Measurements from ENCODE around the gene GLRA2.

GLRA2 gene

DNA sequence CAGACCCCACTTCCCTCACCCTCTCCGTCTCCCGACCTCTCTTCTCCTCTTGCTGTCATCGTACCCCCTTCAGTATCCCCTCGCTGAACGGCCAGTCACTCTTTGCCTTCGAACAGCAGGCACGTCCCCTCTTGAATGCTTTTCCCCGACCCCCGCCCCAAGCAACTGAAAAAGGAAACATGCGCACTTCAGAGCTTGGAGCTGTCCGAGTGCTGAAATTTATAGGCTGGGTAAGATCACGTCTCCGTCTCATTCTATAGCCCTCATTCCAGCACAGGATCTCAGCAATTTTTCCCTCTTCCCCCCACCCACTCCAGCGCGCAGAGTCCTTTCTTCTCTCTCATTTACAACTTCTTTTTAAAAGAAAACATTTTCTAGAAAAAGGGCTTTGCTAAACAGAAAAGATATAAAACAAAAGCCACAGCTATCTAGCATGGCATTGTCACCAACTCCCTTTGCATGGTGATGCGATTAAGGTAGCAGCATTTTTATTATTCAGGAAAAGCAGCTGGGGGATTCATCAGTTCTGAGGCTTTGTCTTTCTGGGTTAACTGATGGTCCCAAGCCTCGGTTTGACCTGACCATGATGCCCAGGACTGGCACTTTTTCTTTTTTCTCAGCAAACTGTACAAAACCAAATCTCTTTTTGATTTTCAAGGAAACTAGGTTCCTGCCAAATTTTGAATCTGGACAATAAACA lies at the start of gene GLRA2:
Gene GLRA2 (plus strand): TSS at position 247 of the 700 bp plus-strand sequence. CDS start 522 bp downstream, outside the sequence.
- DNase-seq, result peak; percentile 19

- DNase-seq, result no peak
Measured at GRCh38 chrX:14489437-14489836, 39.9 kb upstream of the GLRA2 start.

GRCh38 chrX:14491689-14492088 lies 37.6 kb upstream of the GLRA2 start:
- DNase-seq, result no peak

GRCh38 chrX:14496674-14497073 lies 32.7 kb upstream of the GLRA2 start:
- no peak for DNase-seq

- peak; percentile 13 for DNase-seq
Measured at GRCh38 chrX:14497184-14497666, 32.1 kb upstream of the GLRA2 start.

- no peak for DNase-seq
Measured at GRCh38 chrX:14501327-14501726, 28.0 kb upstream of the GLRA2 start.

GRCh38 chrX:14504960-14505538 lies 24.3 kb upstream of the GLRA2 start:
- no peak for DNase-seq

- DNase-seq, result no peak
Measured at GRCh38 chrX:14505648-14506047, 23.7 kb upstream of the GLRA2 start.

DNA sequence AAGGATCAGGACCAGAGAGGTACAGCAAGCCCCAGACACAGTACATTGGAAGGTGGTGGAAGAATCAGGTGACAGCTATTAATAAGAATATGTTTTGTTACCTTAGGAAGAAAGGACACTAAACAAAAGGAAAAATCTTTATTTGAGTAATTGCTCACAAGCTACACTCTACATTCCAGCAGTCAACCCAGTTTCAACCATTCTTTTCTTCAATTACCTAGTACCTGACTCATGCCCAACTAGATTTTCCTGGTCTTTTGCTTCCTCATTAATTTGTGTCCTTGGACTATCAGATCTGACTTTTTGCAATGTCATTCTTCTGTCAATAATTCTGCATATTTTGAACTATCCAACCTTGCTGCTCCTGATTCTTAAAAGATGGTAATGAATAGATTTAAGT lies 22.5 kb upstream of the GLRA2 start:
- DNase-seq, result no peak

GRCh38 chrX:14508025-14508690 lies 21.2 kb upstream of the GLRA2 start:
- DNase-seq, result no peak

DNA sequence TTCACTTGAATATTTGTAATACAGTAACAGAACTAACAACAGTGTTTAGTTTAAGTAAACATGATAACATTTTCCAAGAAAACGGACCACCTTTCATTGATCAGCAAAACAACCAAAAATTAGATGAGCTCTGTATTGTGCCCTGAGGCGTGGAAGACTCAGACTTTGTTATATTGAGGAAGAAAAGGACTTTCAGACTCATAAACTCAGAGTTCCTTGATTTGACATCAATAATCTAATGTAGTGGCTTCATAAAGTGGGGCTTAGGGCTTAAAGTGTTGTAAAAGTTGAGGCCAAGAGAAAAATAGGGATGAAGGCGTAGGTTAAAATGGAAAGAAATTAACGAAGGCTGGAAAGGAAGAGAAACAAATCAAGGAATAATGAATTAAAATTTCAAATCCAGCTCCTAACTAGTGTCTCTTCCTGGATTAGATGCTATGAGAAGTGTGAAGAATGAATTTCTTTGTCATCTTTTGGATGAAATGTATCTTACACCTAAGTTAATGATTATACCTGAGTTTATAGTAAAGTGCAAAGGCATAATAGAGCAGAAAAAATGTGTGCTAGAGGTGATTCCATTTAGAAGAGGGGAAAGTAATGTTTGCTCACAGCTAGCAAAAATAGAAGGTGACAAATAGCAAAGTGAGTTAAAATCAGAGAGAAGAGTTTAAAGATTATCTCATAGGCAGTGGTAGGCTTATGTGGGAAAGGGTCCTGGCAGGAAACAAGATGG lies 19.8 kb upstream of the GLRA2 start:
- no peak for DNase-seq

GRCh38 chrX:14528629-14529289 lies 577 bp upstream of the GLRA2 start:
- DNase-seq, result peak; percentile 58

DNA sequence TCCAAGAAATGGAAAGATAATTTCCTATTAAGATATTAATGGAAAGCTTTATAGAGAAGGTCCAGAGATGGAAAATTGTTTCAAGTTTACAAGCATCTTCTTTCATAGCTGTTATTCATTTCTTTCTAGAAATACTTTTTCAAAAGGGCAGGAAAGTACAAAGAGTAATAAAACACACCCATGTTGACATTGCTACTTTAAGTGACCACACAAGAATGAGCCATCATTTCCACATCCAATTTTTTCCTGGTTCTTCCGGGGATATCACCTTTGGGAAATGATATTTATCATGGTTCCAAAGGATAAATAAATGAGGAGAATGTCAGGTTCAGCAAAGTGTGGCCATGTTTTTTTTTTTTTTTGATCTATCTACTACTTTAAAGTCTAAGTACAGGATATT lies 4.5 kb downstream of the GLRA2 start:
- no peak for DNase-seq

DNA sequence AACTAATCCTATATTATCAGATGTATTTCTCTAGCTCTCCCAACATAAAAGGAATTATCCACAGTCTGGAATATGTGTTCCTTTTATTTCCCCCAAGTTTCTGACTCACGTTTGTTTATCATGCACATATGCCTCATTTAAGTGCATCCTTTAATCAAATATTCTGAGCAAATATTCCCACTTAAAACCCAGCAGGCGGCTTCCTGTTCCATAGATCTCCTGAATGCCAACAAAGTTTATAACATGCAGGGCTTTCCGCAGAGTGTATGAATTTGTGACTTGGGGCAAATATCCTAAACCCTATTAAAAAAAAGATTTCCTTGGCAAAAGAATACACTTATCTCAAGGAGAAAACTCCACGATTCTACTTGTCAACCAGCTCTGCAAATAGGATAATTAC lies 16.9 kb downstream of the GLRA2 start:
- DNase-seq, result no peak

GRCh38 chrX:14554131-14554715 lies 24.9 kb downstream of the GLRA2 start:
- no peak for DNase-seq

GRCh38 chrX:14564058-14564457 lies 34.7 kb downstream of the GLRA2 start:
- DNase-seq, result no peak

- DNase-seq, result no peak
Measured at GRCh38 chrX:14573161-14573560, 43.8 kb downstream of the GLRA2 start.

- DNase-seq, result no peak
Measured at GRCh38 chrX:14581081-14581480, 51.7 kb downstream of the GLRA2 start.

DNA sequence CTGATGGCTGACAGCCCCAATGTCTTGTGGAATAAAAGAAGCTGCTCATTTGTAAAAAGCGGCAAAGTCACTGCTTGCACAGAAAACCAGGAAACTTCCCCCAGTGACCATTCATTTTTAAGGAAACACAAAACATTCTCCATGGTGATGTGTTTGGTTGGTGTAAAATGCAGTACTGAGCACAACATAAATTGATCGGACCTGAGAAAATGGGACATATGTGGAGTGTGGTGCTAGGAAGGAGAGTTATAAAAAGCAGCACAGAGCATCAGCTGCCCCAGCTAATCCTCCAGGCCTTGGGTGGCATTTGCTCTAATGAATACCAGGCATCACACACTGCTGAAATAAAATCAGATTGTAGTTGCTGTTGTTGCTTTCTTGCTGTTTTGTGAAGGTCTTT lies 55.2 kb downstream of the GLRA2 start:
- no peak for DNase-seq

GRCh38 chrX:14590216-14590615 lies 60.9 kb downstream of the GLRA2 start:
- no peak for DNase-seq

- no peak for DNase-seq
Measured at GRCh38 chrX:14590693-14591424, 61.5 kb downstream of the GLRA2 start.

- no peak for DNase-seq
Measured at GRCh38 chrX:14591976-14592375, 62.6 kb downstream of the GLRA2 start.

All from hematopoietic multipotent progenitor cell treated with erythropoietin and hydrocortisone succinate and interleukin-3 and kit ligand, for 6 days (in vitro differentiated cells).